GM12878 (cell line): ENCODE measurements around the gene CDH20. TPM values are rescaled to one million over a fixed set of nuclear protein-coding genes. Genes with fewer than 3 reads are reported as not detected.

Source experiments
- ATAC-seq: fragments of 200-7000 bp; cut with Tn5 transposase; 3 replicates; pipeline ENCODE4 v1.9.1; 2020; ENCODE audit warnings: mild to moderate bottlenecking, moderate library complexity
- BruUV-seq: library from RNA; stranded (reverse); fragments of 400-500 nt; replicated peaks from 2 replicates; lab custom pipeline; 2021; lab: Mats Ljungman, UMichigan
- CTCF ChIA-PET: fragments of 300-600 bp; sonication (Branson Sonifier 250); formaldehyde crosslinking; extraction: SDS; loops from one replicate; lab custom pipeline; 2021; ENCODE audit warnings: inconsistent platforms; lab: Yijun Ruan, JAX
- POLR2A ChIA-PET: fragments of 350-600 bp; formaldehyde crosslinking; extraction: SDS; loops from one replicate; lab custom pipeline; 2021; ENCODE audit warnings: inconsistent platforms; lab: Charles Lee
- RAD21 ChIA-PET: fragments of 300-600 bp; sonication (Branson Sonifier 250); formaldehyde crosslinking; loops from one replicate; lab custom pipeline; 2023; ENCODE audit warnings: antibody characterized with exemption; ENCODE audit not compliant: unreplicated experiment; lab: Charles Lee
- SMC1A ChIA-PET: fragments of 300-600 bp; sonication (Branson Sonifier 250); formaldehyde crosslinking; loops from one replicate; lab custom pipeline; 2023; ENCODE audit not compliant: unreplicated experiment, uncharacterized antibody; lab: Charles Lee
- DNase-seq: peaks from one replicate; pipeline ENCODE4 v3.0.0-alpha.2; 2011; ENCODE audit warnings: low read depth, low spot score
- FAIRE-seq: peaks from 3 replicates; lab custom pipeline; 2011; peaks lifted over from hg19 to GRCh38; lab: Jason Lieb, UNC
- H2AFZ ChIP-seq: 2 replicates; pipeline ENCODE4 v1.6.0; 2011; ENCODE audit warnings: low read depth, low read length, control low read depth; ENCODE audit not compliant: control insufficient read depth
- H3K27ac ChIP-seq: 2 replicates; pipeline ENCODE4 v1.5.1; 2011; ENCODE audit warnings: control low read depth; ENCODE audit not compliant: control insufficient read depth, insufficient read depth
- H3K27me3 ChIP-seq, 2 experiments: replicated peaks in 1 of 2; 2 replicates each; pipeline versions ENCODE4 v1.6.0 to v1.6.1; 2011; ENCODE audit warnings: low read length in 1 of 2; ENCODE audit not compliant: control insufficient read depth in 2 of 2, insufficient read depth in 2 of 2
- H3K36me3 ChIP-seq, 2 experiments: 2 replicates each; pipeline ENCODE4 v1.5.1; 2011; ENCODE audit warnings: low read length in 1 of 2; ENCODE audit not compliant: control insufficient read depth in 2 of 2, insufficient read depth in 2 of 2
- H3K4me1 ChIP-seq: 2 replicates; pipeline ENCODE4 v1.6.1; 2011; ENCODE audit warnings: mild to moderate bottlenecking, low read length, moderate library complexity, mixed read lengths; ENCODE audit not compliant: control insufficient read depth, insufficient read depth
- H3K4me2 ChIP-seq: 2 replicates; pipeline ENCODE4 v1.6.0; 2011; ENCODE audit warnings: control low read depth; ENCODE audit not compliant: control insufficient read depth, insufficient read depth
- H3K4me3 ChIP-seq: fragments of 200-600 bp; sonication (generic); 2 replicates; pipeline ENCODE4 v1.5.1; 2016
- H3K79me2 ChIP-seq: 2 replicates; pipeline ENCODE4 v1.6.0; 2011; ENCODE audit warnings: low read length; ENCODE audit not compliant: control insufficient read depth, insufficient read depth
- H3K9ac ChIP-seq: 2 replicates; pipeline ENCODE4 v1.8.0; 2011; ENCODE audit warnings: low read length, control low read depth, mixed read lengths; ENCODE audit not compliant: control insufficient read depth, insufficient read depth
- H3K9me3 ChIP-seq: replicated peaks from 3 replicates; pipeline ENCODE4 v1.5.1; 2011; ENCODE audit warnings: mild to moderate bottlenecking, low read length; ENCODE audit not compliant: control insufficient read depth, insufficient read depth
- H4K20me1 ChIP-seq: 2 replicates; pipeline ENCODE4 v1.6.0; 2011; ENCODE audit not compliant: control insufficient read depth, insufficient read depth
- CEBPZ ChIP-seq: fragments of 150-350 bp; IDR thresholded peaks from 2 replicates; pipeline ENCODE4 v1.6.1; 2016; ENCODE audit warnings: low read depth, low read length
- E2F8 ChIP-seq: fragments of 450-650 bp; IDR thresholded peaks from 2 replicates; pipeline ENCODE4 v1.6.1; 2018; ENCODE audit warnings: mild to moderate bottlenecking, low read depth, moderate library complexity; ENCODE audit not compliant: partially characterized antibody
- LARP7 ChIP-seq: fragments of 450-650 bp; IDR thresholded peaks from 2 replicates; pipeline ENCODE4 v1.6.1; 2017; ENCODE audit warnings: mild to moderate bottlenecking
- MEF2B ChIP-seq: fragments of 450-650 bp; IDR thresholded peaks from 2 replicates; pipeline ENCODE4 v1.6.1; 2018; ENCODE audit warnings: mild to moderate bottlenecking, moderate library complexity; ENCODE audit not compliant: partially characterized antibody, poor library complexity, severe bottlenecking
- MTA2 ChIP-seq: fragments of 450-650 bp; IDR thresholded peaks from 2 replicates; pipeline ENCODE4 v1.6.1; 2016; ENCODE audit warnings: low read depth, mild to moderate bottlenecking, moderate library complexity
- NFXL1 ChIP-seq: fragments of 450-650 bp; IDR thresholded peaks from 2 replicates; pipeline ENCODE4 v1.6.1; 2017; ENCODE audit warnings: antibody characterized with exemption, mild to moderate bottlenecking, borderline replicate concordance
- NRF1 ChIP-seq: conservative IDR thresholded peaks from 2 replicates; pipeline ENCODE4 v1.6.1; 2011; ENCODE audit warnings: mild to moderate bottlenecking, low read depth, low read length, improper control_type of control experiment
- POU2F2 ChIP-seq: IDR thresholded peaks from 3 replicates; pipeline ENCODE4 v1.6.1; 2011; ENCODE audit warnings: low read depth, mild to moderate bottlenecking, low read length, borderline replicate concordance
- RAD51 ChIP-seq: fragments of 450-650 bp; IDR thresholded peaks from 2 replicates; pipeline ENCODE4 v1.6.1; 2016; ENCODE audit warnings: moderate library complexity, mild to moderate bottlenecking, inconsistent platforms
- SMAD5 ChIP-seq: IDR thresholded peaks from 2 replicates; pipeline ENCODE4 v1.6.1; 2016; ENCODE audit warnings: antibody characterized with exemption, low read depth
- STAT1 ChIP-seq: fragments of 450-650 bp; conservative IDR thresholded peaks from 2 replicates; pipeline ENCODE4 v1.6.1; 2014; ENCODE audit warnings: antibody characterized with exemption, mild to moderate bottlenecking
- WGBS: methylation state at CpG from one replicate; pipeline ENCODE4 v1.1.6; 2016; ENCODE audit warnings: low lambda C conversion rate; ENCODE audit not compliant: insufficient replicate concordance, insufficient coverage; ENCODE audit errors: missing lambda C conversion rate; 5-methylcytosine and 5-hydroxymethylcytosine counted together
- in situ Hi-C: fragments of 300-500 bp; cut with MboI; formaldehyde crosslinking; loops from 9 replicates; pipeline ENCODE4 v1.14.3; 2018; ENCODE audit warnings: mixed read lengths
- intact Hi-C: fragments of 100-400 bp; cut with micrococcal nuclease; formaldehyde crosslinking; loops from one replicate; pipeline ENCODE4 v1.14.2; 2022; ENCODE audit not compliant: unreplicated experiment
- polyA plus RNA-seq, 11 experiments: library from polyadenylated mRNA; depleted of rRNA in 4 of 11; unstranded in 6 of 11; stranded (reverse) in 5 of 11; fragments of >200 nt; fragmentation: Nextera tagmentation in 4 of 11; fragmentation: Illumina TruSeq in 1 of 11; extraction: Ambion mirVana in 4 of 11; extraction: Trizol in 1 of 11; gene quantifications; 1 replicate in 1 of 11; 2 replicates in 10 of 11; pipeline versions ENCODE4 v1.2.1 to v1.2.3, GENCODE V29; 2011 to 2016; ENCODE audit warnings: inconsistent platforms in 2 of 11, missing spikeins in 2 of 11, low read depth in 1 of 11
- total RNA-seq, 4 experiments: library from RNA; depleted of rRNA in 3 of 4; stranded (reverse); fragments of >200 nt in 3 of 4; fragmentation: Illumina TruSeq in 1 of 4; extraction: Trizol in 1 of 4; gene quantifications; 2 replicates each; pipeline versions ENCODE4 v1.2.1 to v1.2.3, GENCODE V29; 2013 to 2021
- TF ChIP-seq, protein P1 (sequence below): fragments of 450-650 bp; IDR thresholded peaks from 2 replicates; pipeline ENCODE4 v1.6.1; 2017; ENCODE audit warnings: mild to moderate bottlenecking, moderate library complexity
- TF ChIP-seq, protein P2 (sequence below): IDR thresholded peaks from 2 replicates; pipeline ENCODE4 v1.6.1; 2012; ENCODE audit warnings: low read length, inconsistent platforms

Gene CDH20
- total and polyA plus RNA-seq, 10 of the 15 experiments (the other 5 are each of a cell fraction or from before 2014, with no cell fraction given), result not detected

GRCh38 chr18:61541673-61542072 is 208.4 kb downstream of the CDH20 start:
- ChIA-PET CTCF (no interaction called here), RAD21 (no interaction called here), SMC1A (no interaction called here), POLR2A (no interaction called here)
- Histone ChIP-seq H3K27me3 (peaks cover 0 to 1% of the 10 kb centered on the region in 2 experiments; a peak in 2 of 4 replicates), H3K9ac (no peak overlapping the region), H2AFZ (no peak overlapping the region), H3K36me3 (no peaks in the 10 kb centered on the region), H3K4me3 (no peak overlapping the region), H3K9me3 (no peaks in the 10 kb centered on the region), H3K4me1 (no peaks in the 10 kb centered on the region), H3K27ac (no peak overlapping the region), H3K79me2 (no peaks in the 10 kb centered on the region), H4K20me1 (no peaks in the 10 kb centered on the region), H3K4me2 (no peak overlapping the region)
- DNase-seq (no peak), FAIRE-seq (no peak), ATAC-seq (no peak)
- BruUV-seq, result no TSS peak
- WGBS, result 56% methylated on average over 7 of the region's 7 CpGs
- intact Hi-C loops, result no loop called here
- TF ChIP-seq, protein P1, sequence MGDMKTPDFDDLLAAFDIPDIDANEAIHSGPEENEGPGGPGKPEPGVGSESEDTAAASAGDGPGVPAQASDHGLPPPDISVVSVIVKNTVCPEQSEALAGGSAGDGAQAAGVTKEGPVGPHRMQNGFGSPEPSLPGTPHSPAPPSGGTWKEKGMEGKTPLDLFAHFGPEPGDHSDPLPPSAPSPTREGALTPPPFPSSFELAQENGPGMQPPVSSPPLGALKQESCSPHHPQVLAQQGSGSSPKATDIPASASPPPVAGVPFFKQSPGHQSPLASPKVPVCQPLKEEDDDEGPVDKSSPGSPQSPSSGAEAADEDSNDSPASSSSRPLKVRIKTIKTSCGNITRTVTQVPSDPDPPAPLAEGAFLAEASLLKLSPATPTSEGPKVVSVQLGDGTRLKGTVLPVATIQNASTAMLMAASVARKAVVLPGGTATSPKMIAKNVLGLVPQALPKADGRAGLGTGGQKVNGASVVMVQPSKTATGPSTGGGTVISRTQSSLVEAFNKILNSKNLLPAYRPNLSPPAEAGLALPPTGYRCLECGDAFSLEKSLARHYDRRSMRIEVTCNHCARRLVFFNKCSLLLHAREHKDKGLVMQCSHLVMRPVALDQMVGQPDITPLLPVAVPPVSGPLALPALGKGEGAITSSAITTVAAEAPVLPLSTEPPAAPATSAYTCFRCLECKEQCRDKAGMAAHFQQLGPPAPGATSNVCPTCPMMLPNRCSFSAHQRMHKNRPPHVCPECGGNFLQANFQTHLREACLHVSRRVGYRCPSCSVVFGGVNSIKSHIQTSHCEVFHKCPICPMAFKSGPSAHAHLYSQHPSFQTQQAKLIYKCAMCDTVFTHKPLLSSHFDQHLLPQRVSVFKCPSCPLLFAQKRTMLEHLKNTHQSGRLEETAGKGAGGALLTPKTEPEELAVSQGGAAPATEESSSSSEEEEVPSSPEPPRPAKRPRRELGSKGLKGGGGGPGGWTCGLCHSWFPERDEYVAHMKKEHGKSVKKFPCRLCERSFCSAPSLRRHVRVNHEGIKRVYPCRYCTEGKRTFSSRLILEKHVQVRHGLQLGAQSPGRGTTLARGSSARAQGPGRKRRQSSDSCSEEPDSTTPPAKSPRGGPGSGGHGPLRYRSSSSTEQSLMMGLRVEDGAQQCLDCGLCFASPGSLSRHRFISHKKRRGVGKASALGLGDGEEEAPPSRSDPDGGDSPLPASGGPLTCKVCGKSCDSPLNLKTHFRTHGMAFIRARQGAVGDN, result no peak
- no peak for TF ChIP-seq SMAD5
- TF ChIP-seq MTA2, result no peak
- no peak for TF ChIP-seq CEBPZ
- TF ChIP-seq LARP7, result no peak
- no peak for TF ChIP-seq RAD51
- no peak for TF ChIP-seq NRF1
- TF ChIP-seq, protein P2, sequence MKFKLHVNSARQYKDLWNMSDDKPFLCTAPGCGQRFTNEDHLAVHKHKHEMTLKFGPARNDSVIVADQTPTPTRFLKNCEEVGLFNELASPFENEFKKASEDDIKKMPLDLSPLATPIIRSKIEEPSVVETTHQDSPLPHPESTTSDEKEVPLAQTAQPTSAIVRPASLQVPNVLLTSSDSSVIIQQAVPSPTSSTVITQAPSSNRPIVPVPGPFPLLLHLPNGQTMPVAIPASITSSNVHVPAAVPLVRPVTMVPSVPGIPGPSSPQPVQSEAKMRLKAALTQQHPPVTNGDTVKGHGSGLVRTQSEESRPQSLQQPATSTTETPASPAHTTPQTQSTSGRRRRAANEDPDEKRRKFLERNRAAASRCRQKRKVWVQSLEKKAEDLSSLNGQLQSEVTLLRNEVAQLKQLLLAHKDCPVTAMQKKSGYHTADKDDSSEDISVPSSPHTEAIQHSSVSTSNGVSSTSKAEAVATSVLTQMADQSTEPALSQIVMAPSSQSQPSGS, result no peak
- TF ChIP-seq POU2F2, result no peak
- TF ChIP-seq STAT1, result no peak
- no peak for TF ChIP-seq MEF2B
- no peak for TF ChIP-seq NFXL1
- no peak for TF ChIP-seq E2F8
- in situ Hi-C loops, result no loop called here
